Measurements from ENCODE around the gene VASH1. TPM values are rescaled to one million over a fixed set of nuclear protein-coding genes. Genes with fewer than 3 reads are reported as not detected.
"Not testable (repeated sequence)": the region's sequence is repeated elsewhere in the genome, so short reads cannot be mapped to it uniquely, and the experiment has no call there.

Gene VASH1
- 12.9 TPM for total RNA-seq
- long read RNA-seq, partial matches to known transcripts = 0 of 9 reads
- long read RNA-seq, other reads (novel, unspliced or antisense) = 8 of 9 reads

GRCh38 chr14:76761136-76761959 lies at the start of gene VASH1:
TSS of gene VASH1 (plus strand) at chr14:76761468. CDS start at chr14:76762822, 1,354 bp downstream.
- peak; percentile 91 for DNase-seq (ENCODE audit: low spot score)

GRCh38 chr14:76713121-76713520 lies 48.1 kb upstream of the VASH1 start:
- no peak for DNase-seq (ENCODE audit: low spot score)

GRCh38 chr14:76714470-76714869 lies 46.8 kb upstream of the VASH1 start:
- DNase-seq (ENCODE audit: low spot score) = no peak

- no peak for DNase-seq (ENCODE audit: low spot score)
These were observed 46.2 kb upstream of the VASH1 start for GRCh38 chr14:76715101-76715500.

- DNase-seq (ENCODE audit: low spot score) = no peak
These were observed 45.7 kb upstream of the VASH1 start for GRCh38 chr14:76715511-76716081.

GRCh38 chr14:76716285-76716684 lies 45.0 kb upstream of the VASH1 start:
- no peak for DNase-seq (ENCODE audit: low spot score)

GRCh38 chr14:76717508-76718290 lies 43.6 kb upstream of the VASH1 start:
- peak; percentile 65 for DNase-seq (ENCODE audit: low spot score)

- DNase-seq (ENCODE audit: low spot score) = no peak
These were observed 42.8 kb upstream of the VASH1 start for GRCh38 chr14:76718306-76719040.

- DNase-seq (ENCODE audit: low spot score) = peak; percentile 83
These were observed 41.6 kb upstream of the VASH1 start for GRCh38 chr14:76719666-76720065.

GRCh38 chr14:76720382-76720813 lies 40.9 kb upstream of the VASH1 start:
- DNase-seq (ENCODE audit: low spot score) = no peak

GRCh38 chr14:76721506-76721905 lies 39.8 kb upstream of the VASH1 start:
- DNase-seq (ENCODE audit: low spot score) = not testable (repeated sequence)

- no peak for DNase-seq (ENCODE audit: low spot score)
These were observed 36.4 kb upstream of the VASH1 start for GRCh38 chr14:76724651-76725550.

GRCh38 chr14:76726551-76726970 lies 34.7 kb upstream of the VASH1 start:
- DNase-seq (ENCODE audit: low spot score) = peak; percentile 71

- DNase-seq (ENCODE audit: low spot score) = no peak
These were observed 33.9 kb upstream of the VASH1 start for GRCh38 chr14:76727384-76727783.

- DNase-seq (ENCODE audit: low spot score) = no peak
These were observed 33.4 kb upstream of the VASH1 start for GRCh38 chr14:76727901-76728300.

- no peak for DNase-seq (ENCODE audit: low spot score)
These were observed 32.0 kb upstream of the VASH1 start for GRCh38 chr14:76729258-76729657.

GRCh38 chr14:76729953-76730505 lies 31.2 kb upstream of the VASH1 start:
- no peak for DNase-seq (ENCODE audit: low spot score)

GRCh38 chr14:76734501-76734900 lies 26.8 kb upstream of the VASH1 start:
- not testable (repeated sequence) for DNase-seq (ENCODE audit: low spot score)

- no peak for DNase-seq (ENCODE audit: low spot score)
These were observed 24.8 kb upstream of the VASH1 start for GRCh38 chr14:76736514-76736913.

GRCh38 chr14:76741074-76741473 lies 20.2 kb upstream of the VASH1 start:
- DNase-seq (ENCODE audit: low spot score) = no peak

Measured in mesenteric fat pad (tissue), 1 donor.